HG02588 (cell line): ENCODE data around the gene PATJ.

ENCODE experiments used
- ATAC-seq: cut with Tn5 transposase; IDR thresholded peaks from one replicate; pipeline ENCODE4 v1.9.1; 2021; ENCODE audit warnings: mild to moderate bottlenecking, moderate library complexity; ENCODE audit not compliant: unreplicated experiment

The PATJ gene

GRCh38 chr1:62038594-62039284 is 296.5 kb downstream of the PATJ start:
- ATAC-seq, result no peak

GRCh38 chr1:62040450-62040849 is 298.2 kb downstream of the PATJ start:
- ATAC-seq, result no peak

DNA sequence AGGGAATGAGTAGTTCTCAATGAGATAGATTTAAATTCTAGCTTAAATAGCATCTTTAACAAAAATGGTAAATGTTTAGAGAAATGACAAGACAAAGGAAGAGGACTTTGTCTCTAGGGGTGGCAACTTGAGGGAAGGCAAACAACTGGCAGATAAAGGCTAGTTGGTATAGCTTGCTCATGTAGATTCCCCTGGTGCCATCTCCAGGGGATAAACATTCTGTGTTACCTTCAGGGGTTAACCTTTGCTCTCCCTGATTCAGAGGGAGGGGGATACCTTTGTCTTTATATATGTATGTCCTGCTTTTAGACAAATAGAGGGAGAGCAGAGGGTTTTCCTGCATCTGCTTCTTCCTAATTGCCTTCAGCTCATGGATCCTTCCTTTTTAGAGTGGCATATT is 298.7 kb downstream of the PATJ start:
- no peak for ATAC-seq

DNA sequence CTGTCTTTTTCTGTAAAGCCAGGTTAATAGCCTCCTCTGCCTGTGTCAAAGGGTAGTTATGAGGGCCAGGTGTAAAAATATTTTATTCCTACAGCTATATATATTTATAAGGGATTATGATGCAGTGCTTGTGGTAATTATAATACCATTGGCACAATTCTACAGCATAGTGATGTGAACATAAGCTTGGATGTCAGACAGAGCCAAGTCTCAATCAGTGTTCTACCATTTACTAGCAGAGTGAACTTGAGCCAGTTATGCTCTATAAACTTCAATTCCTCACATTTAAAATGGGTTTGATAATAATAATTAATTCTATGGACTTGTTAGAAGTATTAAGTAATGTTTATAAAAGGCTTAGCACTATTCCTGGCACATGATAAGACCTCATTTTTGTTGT is 300.9 kb downstream of the PATJ start:
- ATAC-seq, result no peak

GRCh38 chr1:62045574-62045973 is 303.3 kb downstream of the PATJ start:
- no peak for ATAC-seq

GRCh38 chr1:62046927-62047326 is 304.6 kb downstream of the PATJ start:
- no peak for ATAC-seq

GRCh38 chr1:62050165-62050564 is 307.9 kb downstream of the PATJ start:
- ATAC-seq, result no peak

- no peak for ATAC-seq
Measured at GRCh38 chr1:62052946-62053345, 310.7 kb downstream of the PATJ start.

DNA sequence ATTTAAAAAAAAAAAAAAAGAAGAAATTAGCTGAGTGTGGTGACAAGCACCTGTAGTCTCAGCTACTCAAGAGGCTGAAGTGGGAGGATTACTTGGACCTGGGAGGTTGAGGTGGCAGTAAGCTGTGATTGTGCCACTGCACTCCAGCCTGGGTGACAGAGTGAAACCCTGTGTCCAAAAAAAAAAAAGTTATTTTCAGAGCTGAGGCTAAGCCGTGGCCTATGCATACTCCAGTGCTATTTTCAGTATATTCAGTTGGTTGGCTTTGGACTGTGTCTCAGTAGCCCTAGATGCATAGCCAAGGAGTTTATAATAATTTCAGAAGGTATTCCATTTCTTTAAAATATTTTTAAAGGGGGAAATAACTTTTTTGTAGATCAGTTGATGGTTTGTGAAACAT is 311.9 kb downstream of the PATJ start:
- no peak for ATAC-seq

DNA sequence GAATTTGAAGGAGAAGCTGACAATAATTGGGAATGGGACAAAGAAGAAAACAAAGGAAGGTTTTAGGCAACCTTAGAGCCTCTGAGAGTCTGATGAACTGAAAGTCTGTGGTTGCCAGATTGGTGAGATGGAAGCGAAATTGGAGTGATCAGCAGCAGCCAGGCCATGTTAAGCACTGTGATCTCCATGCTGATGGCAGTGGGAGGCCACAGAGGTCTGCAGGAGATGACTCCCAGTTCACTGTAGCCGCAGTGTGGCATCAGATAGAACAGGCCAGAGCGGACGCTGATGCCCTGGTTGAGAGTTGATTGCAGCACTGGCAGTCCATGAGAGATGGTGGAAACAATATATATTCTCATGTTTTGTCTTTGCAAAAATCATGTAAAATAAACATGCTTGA is 314.9 kb downstream of the PATJ start:
- no peak for ATAC-seq

- ATAC-seq, result no peak
Measured at GRCh38 chr1:62057641-62058290, 315.5 kb downstream of the PATJ start.

GRCh38 chr1:62058956-62059355 is 316.7 kb downstream of the PATJ start:
- ATAC-seq, result no peak

- no peak for ATAC-seq
Measured at GRCh38 chr1:62062087-62062486, 319.8 kb downstream of the PATJ start.

DNA sequence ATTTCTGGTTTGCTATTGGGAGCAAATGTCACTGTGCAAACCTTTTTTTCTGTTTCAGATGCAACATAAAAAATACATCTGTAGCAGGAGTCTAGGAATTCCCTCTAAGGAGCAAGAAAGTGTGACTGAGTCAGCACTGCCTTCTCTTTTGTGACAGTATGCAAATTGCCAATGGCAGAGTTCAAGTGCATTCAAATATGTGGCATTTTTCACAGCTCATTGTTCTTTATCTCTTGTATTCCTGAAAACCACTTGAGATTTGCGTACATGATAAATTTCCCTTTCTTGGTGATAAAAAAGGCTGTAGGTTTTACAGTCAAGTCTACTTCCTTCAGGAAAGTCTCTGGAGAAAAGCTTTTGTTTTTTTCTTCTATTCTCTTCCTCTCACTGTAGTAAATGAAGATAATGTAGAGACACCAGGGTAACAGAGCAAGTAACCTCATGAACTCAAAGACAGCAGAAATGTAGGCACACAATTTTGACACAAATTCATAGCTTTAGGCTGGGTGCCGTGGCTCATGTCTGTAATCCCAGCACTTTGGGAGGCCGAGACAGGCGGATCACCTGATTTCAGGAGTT is 322.6 kb downstream of the PATJ start:
- ATAC-seq, result no peak

- ATAC-seq, result no peak
Measured at GRCh38 chr1:62066713-62067112, 324.4 kb downstream of the PATJ start.

- ATAC-seq, result no peak
Measured at GRCh38 chr1:62068416-62068843, 326.1 kb downstream of the PATJ start.

- ATAC-seq, result no peak
Measured at GRCh38 chr1:62068978-62069377, 326.7 kb downstream of the PATJ start.

GRCh38 chr1:62070384-62071011 is 328.2 kb downstream of the PATJ start:
- no peak for ATAC-seq

GRCh38 chr1:62071695-62072094 is 329.4 kb downstream of the PATJ start:
- ATAC-seq, result no peak

DNA sequence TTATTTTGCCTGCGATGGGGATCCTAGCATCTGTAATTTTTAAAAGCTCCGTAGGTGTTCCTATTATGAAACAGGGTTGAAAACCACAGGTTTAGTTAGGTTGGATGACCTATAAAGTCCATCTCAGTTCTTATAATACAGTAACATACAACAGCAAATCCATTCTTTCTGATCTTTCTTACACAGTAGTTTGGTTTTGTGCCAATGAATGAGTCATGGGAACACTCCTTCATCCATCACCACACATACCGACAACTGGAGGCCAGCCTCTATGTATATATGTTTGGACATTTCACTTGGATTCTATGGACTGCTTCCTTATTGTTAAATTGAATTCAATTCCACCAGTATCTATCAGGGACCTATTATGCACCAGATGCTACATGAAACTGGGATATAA is 334.0 kb downstream of the PATJ start:
- no peak for ATAC-seq

GRCh38 chr1:62077821-62078220 is 335.5 kb downstream of the PATJ start:
- ATAC-seq, result no peak
